NT2/D1 (cell line): ENCODE data around the gene ATXN7L2.

Source experiments
- DNase-seq: peaks from one replicate; pipeline ENCODE4 v3.0.0-alpha.2; 2011; ENCODE audit warnings: low read depth, low spot score
- H3K27me3 ChIP-seq: 2 replicates; pipeline ENCODE4 v1.6.0; 2011; ENCODE audit warnings: mild to moderate bottlenecking; ENCODE audit not compliant: insufficient read length, insufficient read depth
- H3K36me3 ChIP-seq: 2 replicates; pipeline ENCODE4 v1.6.1; 2011; ENCODE audit warnings: mild to moderate bottlenecking, low read length, mixed read lengths; ENCODE audit not compliant: insufficient read depth, insufficient read length
- H3K4me1 ChIP-seq: 2 replicates; pipeline ENCODE4 v1.5.1; 2011; ENCODE audit not compliant: insufficient read depth, insufficient read length
- H3K4me3 ChIP-seq: 2 replicates; pipeline ENCODE4 v1.5.1; 2011; ENCODE audit warnings: low read depth; ENCODE audit not compliant: insufficient read length
- H3K9ac ChIP-seq: 2 replicates; pipeline ENCODE4 v1.6.0; 2011; ENCODE audit warnings: low read depth; ENCODE audit not compliant: insufficient read length
- H3K9me3 ChIP-seq: 2 replicates; pipeline ENCODE4 v1.5.1; 2011; ENCODE audit warnings: mild to moderate bottlenecking, low read length; ENCODE audit not compliant: insufficient read depth
- SUZ12 ChIP-seq: IDR thresholded peaks from 2 replicates; pipeline ENCODE4 v1.6.1; 2011; ENCODE audit not compliant: insufficient read length, insufficient read depth; ENCODE audit errors: extremely low read depth
- YY1 ChIP-seq: IDR thresholded peaks from 2 replicates; pipeline ENCODE4 v1.6.1; 2011; ENCODE audit not compliant: insufficient read length, insufficient read depth
- ZNF274 ChIP-seq: IDR thresholded peaks from 2 replicates; pipeline ENCODE4 v1.6.1; 2011; ENCODE audit warnings: mild to moderate bottlenecking, low read depth, low read length

The ATXN7L2 gene

GRCh38 chr1:109499661-109500536 is 16.2 kb downstream of the ATXN7L2 start:
- H3K4me1 ChIP-seq = peaks cover 18% of the 10 kb centered on the region
- H3K36me3 ChIP-seq = peaks cover 16% of the 10 kb centered on the region
- H3K9me3 ChIP-seq = peaks cover 9% of the 10 kb centered on the region; the same call in 1 of the 2 replicates
- H3K4me3 ChIP-seq = no peak overlapping the region
- no peak for DNase-seq
- H3K27me3 ChIP-seq = no peaks in the 10 kb centered on the region
- TF ChIP-seq SUZ12 (no peak), YY1 (no peak), ZNF274 (no peak)
- H3K9ac ChIP-seq = no peak overlapping the region

DNA sequence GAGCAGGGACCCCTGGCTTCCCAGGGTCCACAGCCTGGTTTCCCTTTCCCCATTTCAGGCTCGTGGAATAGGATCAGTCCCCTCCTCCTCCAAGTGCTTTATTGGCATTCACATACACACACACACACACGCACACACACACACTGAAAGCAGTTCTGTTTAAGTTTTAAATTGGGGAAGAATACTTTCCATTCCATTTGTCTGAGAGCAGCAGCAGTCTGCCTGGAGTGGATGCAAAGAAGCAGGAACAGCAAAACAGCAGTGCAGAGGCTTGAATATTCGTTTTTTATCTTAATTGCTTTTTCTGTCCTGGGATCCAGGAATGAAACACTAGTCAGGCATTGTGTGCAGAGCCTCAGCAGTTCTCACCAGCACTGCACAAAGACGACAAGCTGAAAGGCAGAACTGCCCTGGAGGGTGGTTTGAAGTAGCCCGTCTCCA is 17.3 kb downstream of the ATXN7L2 start:
- H3K4me1 ChIP-seq = peaks cover 17% of the 10 kb centered on the region
- no peak for DNase-seq
- no peak for TF ChIP-seq YY1
- TF ChIP-seq ZNF274 = no peak
- TF ChIP-seq SUZ12 = no peak
- peaks cover 9% of the 10 kb centered on the region; the same call in 1 of the 2 replicates for H3K9me3 ChIP-seq
- no peak overlapping the region for H3K4me3 ChIP-seq
- no peaks in the 10 kb centered on the region for H3K27me3 ChIP-seq
- H3K36me3 ChIP-seq = peaks cover 9% of the 10 kb centered on the region
- H3K9ac ChIP-seq = no peak overlapping the region

GRCh38 chr1:109501644-109502363 is 18.1 kb downstream of the ATXN7L2 start:
- H3K36me3 ChIP-seq = peaks cover 3% of the 10 kb centered on the region
- H3K9me3 ChIP-seq = peaks cover 9% of the 10 kb centered on the region; the same call in 1 of the 2 replicates
- H3K27me3 ChIP-seq = no peaks in the 10 kb centered on the region
- no peak for DNase-seq
- no peak overlapping the region for H3K4me3 ChIP-seq
- TF ChIP-seq ZNF274 (no peak), SUZ12 (no peak), YY1 (no peak)
- peaks cover 17% of the 10 kb centered on the region for H3K4me1 ChIP-seq
- no peak overlapping the region for H3K9ac ChIP-seq

GRCh38 chr1:109502364-109502851 is 18.7 kb downstream of the ATXN7L2 start:
- Histone ChIP-seq H3K36me3 (no peaks in the 10 kb centered on the region), H3K4me1 (peaks cover 17% of the 10 kb centered on the region), H3K9me3 (peaks cover 9% of the 10 kb centered on the region; the same call in 1 of the 2 replicates), H3K4me3 (no peak overlapping the region), H3K27me3 (peaks cover 3% of the 10 kb centered on the region), H3K9ac (no peak overlapping the region)
- DNase-seq = no peak
- TF ChIP-seq SUZ12 (no peak), YY1 (no peak), ZNF274 (no peak)

GRCh38 chr1:109503935-109504334 is 20.2 kb downstream of the ATXN7L2 start:
- Histone ChIP-seq H3K4me1 (peaks cover 10% of the 10 kb centered on the region), H3K36me3 (no peaks in the 10 kb centered on the region), H3K4me3 (no peak overlapping the region), H3K9ac (no peak overlapping the region), H3K9me3 (peaks cover 9% of the 10 kb centered on the region; the same call in 1 of the 2 replicates), H3K27me3 (peaks cover 18% of the 10 kb centered on the region)
- no peak for DNase-seq
- TF ChIP-seq YY1 = no peak
- no peak for TF ChIP-seq ZNF274
- TF ChIP-seq SUZ12 = no peak

DNA sequence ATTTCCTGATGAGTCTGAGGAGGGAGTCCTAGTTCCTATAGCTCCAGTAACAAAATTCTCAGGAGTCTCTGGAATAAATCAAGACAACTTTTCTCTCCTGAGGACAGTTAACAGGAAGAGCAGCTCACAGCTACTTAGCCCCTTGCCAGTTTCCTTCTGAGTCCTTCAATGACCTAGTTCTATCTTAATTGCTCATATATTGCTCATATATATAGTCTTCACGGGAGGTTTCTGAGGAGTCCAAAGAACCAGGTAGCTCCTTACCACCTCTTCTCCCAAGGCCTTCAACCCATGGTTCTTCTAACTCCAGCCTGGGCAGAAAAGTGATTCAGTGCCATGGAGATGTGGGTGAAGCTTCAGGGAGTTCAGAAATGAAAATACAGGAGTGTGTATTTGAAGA is 21.3 kb downstream of the ATXN7L2 start:
- peaks cover 28% of the 10 kb centered on the region for H3K27me3 ChIP-seq
- H3K4me3 ChIP-seq = no peak overlapping the region
- no peaks in the 10 kb centered on the region for H3K36me3 ChIP-seq
- DNase-seq = no peak
- H3K9ac ChIP-seq = no peak overlapping the region
- TF ChIP-seq ZNF274 (no peak), YY1 (no peak), SUZ12 (no peak)
- peaks cover 7% of the 10 kb centered on the region for H3K4me1 ChIP-seq
- peaks cover 5% of the 10 kb centered on the region; the same call in 1 of the 2 replicates for H3K9me3 ChIP-seq
